ENCODE data around the gene SPOCD1.

SPOCD1 gene

DNA sequence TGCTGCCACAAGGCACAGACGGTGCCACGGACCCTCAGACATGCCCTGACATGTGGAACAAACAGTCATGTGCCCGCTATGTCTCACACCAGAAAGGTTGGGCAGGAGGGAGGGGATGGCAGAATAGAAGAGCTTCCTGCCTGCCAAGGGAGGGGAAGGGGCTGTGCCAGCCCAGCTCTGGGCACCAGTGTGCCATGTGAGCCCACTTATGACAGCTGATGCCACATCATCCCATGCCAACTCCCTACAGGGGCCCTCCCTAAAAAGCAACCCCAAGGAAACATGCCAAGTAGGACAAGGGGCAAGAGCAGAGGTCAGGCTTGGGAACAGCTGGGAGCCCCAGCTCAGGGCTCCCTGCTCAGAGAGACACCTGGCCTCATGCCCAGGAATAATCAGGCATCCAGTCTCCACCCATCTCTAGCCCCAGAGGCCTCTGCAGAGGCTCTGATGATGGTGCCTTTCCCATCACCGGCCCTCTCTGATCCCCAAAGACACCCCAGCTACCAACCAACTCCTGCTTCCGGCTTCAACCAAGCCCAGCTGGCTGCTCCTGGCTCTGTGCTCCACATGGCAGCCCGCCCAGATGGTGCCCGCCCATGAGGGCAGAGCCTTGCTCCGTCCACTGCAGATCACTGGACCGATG lies 62.0 kb downstream of the SPOCD1 start:
- H3K4me3 ChIP-seq (replicated peaks; ENCODE audit: low read depth, low read length): no peak overlapping the region
- TF ChIP-seq, protein P1, sequence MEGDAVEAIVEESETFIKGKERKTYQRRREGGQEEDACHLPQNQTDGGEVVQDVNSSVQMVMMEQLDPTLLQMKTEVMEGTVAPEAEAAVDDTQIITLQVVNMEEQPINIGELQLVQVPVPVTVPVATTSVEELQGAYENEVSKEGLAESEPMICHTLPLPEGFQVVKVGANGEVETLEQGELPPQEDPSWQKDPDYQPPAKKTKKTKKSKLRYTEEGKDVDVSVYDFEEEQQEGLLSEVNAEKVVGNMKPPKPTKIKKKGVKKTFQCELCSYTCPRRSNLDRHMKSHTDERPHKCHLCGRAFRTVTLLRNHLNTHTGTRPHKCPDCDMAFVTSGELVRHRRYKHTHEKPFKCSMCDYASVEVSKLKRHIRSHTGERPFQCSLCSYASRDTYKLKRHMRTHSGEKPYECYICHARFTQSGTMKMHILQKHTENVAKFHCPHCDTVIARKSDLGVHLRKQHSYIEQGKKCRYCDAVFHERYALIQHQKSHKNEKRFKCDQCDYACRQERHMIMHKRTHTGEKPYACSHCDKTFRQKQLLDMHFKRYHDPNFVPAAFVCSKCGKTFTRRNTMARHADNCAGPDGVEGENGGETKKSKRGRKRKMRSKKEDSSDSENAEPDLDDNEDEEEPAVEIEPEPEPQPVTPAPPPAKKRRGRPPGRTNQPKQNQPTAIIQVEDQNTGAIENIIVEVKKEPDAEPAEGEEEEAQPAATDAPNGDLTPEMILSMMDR (IDR thresholded peaks at IDR 0.05; ENCODE audit: low read length, missing control alignments): no peak
- peak; percentile 29 for DNase-seq (ENCODE audit: low read depth)

DNA sequence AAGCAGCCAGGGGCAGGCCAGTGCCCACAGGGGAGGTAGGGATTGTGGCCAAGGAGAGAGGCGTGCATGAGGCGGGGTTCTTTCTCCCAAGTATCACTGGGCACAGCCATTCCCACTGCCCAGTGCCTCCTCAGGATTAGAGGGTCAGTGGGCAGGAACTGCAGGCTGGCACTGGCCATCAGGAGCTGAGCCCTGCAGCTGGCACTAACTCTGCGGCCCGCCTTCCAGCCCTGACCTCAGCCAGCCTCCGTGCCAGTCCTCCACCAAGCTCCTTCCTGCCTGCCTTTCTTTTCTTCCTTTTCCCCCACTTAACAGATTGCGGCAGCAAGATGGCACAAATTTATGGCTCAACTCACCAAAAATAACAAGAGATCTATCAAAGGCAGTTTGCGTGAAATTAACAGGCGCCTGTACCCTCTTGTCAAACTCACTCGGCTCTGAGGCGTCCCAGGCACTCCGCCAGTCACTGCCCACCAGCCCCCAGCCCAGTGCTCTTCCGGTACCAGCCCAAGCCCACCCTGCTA lies 62.8 kb downstream of the SPOCD1 start:
- H3K4me3 ChIP-seq (replicated peaks; ENCODE audit: low read depth, low read length): no peak overlapping the region
- TF ChIP-seq, protein P1 (IDR thresholded peaks at IDR 0.05; ENCODE audit: low read length, missing control alignments): no peak
- DNase-seq (ENCODE audit: low read depth): no peak

DNA sequence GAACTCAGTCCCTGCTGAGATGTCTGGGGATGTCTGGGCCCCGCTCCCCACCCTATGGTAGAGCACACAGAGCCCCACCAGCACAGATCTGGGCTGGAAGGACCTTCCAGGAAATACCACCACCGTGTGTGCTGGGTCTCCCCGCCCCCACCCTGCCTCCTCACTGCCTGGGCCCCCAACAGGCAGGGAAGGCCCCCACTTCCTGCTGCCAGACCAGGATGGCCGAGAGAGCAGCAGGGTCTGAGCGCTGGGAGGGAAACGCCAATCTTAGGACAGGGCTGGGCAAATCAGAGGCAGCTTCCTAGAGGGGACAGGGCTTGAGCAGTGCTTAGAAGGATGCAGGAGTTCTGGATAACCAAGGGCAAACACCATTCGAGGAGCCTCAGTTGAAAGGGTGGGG lies 63.6 kb downstream of the SPOCD1 start:
- DNase-seq (ENCODE audit: low read depth): no peak
- no peak overlapping the region for H3K4me3 ChIP-seq (replicated peaks; ENCODE audit: low read depth, low read length)
- TF ChIP-seq, protein P1 (IDR thresholded peaks at IDR 0.05; ENCODE audit: low read length, missing control alignments): no peak

DNA sequence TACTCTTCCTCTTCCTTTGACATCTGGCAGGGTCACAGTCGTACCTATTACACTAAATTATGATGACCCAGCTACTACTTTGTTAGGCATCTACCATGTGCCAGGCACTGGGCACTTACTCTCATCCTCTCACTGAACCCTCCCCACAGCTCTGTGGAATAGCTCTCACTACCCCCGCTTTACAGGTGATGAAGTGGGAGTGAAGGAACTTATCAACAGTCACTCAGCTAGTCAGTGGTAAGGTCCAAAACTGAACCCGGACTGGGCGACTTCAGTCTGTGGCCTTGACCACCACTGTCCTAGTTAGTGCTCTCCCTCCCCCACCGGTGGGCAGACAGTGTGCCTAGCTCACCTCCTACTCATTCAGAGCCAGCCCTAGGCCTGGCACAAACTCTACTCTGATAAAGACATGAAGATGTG lies 64.0 kb downstream of the SPOCD1 start:
- TF ChIP-seq, protein P1 (IDR thresholded peaks at IDR 0.05; ENCODE audit: low read length, missing control alignments): no peak
- DNase-seq (ENCODE audit: low read depth): no peak

DNA sequence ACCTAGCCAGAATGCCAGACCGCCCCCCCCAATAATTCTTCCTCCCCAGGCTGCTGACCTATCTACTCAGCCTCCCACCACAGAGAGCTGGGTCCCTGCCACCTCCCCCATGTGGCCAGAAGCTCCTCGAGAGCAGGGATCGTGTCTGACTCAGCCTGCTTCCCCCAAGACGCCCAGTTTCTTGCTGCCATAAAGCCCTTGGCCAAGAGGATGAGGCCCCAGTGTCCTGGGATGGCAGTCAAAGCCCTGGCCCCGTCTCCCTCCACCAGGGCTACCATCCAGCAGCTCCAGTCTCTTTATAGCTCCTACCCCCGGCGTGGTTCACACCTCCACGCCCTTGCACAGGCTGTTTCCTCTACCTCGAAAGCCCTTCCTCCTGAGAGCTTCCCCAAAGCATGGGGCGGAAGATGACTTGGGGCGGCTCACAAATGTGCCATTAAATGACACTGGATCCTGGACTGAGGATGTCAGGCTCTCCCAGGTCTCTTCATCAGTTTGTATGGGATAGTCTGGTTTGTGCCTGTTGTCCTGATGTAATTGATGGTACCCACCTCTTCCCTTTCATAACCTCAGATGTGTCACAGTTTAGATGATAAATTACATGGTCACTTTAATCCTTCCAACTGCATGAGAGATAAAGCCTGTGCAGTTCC lies 64.8 kb downstream of the SPOCD1 start:
- no peak overlapping the region for H3K4me3 ChIP-seq (replicated peaks; ENCODE audit: low read depth, low read length)
- peak; percentile 53 for DNase-seq (ENCODE audit: low read depth)
- TF ChIP-seq, protein P1 (IDR thresholded peaks at IDR 0.05; ENCODE audit: low read length, missing control alignments): no peak

More for the DNA sequence above, 64.0 kb downstream of the SPOCD1 start:
- H3K4me3 ChIP-seq (replicated peaks; ENCODE audit: low read depth, low read length): no peak overlapping the region

DNA sequence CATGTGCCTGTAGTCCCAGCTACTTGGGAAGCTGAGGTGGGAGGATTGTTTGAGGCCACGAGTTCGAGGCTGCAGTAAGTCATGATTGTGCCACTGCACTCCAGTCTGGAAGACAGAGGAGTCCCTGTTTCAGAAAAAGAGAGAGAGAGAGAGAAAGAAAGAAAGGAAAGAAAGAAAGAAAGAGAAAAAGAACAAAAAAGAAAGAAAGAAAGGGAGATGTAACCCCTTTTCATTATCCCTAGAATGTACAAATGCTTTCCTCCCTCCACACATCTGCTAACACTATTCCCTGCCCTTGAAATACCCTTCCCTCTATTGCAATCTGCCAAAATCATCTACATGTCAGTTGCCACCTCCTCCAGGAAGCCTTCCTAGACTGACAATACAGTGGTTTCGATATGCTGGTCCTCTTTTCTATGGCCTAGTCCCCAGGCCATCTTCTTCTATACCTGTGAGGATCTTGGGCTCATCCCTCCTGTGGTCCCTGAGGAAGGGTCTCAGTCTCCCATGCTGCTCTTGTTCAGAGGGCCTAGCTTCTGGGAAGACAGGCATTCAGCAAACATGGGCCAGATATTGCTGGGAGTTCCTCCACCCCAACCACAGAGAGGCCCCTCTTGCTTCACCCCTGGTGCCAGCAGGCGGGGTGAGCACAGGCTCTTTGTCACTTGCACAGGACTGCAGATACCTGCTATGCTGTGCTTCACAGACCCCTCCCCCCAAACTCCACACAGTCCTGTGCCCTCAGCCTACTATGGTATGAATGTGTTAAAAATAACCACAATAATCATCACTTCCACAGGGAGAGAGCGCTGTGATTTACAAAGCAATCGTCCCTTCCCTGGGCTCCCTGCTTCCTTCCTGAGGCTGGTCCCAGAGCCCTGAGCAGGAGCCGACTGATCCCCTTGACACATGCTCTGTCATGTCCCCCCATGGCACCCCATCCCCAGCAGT lies 65.8 kb downstream of the SPOCD1 start:
- H3K4me3 ChIP-seq (replicated peaks; ENCODE audit: low read depth, low read length): no peak overlapping the region
- no peak for DNase-seq (ENCODE audit: low read depth)
- TF ChIP-seq, protein P1 (IDR thresholded peaks at IDR 0.05; ENCODE audit: low read length, missing control alignments): no peak
